Hepatocyte (in vitro differentiated cells): ENCODE data around the gene UTP15. TPM values are rescaled to one million over a fixed set of nuclear protein-coding genes. Genes with fewer than 3 reads are reported as not detected.

Experiments used
- DNase-seq: peaks from one replicate; pipeline ENCODE4 v3.0.0-alpha.2; 2016; ENCODE audit warnings: low spot score
- H2AFZ ChIP-seq: fragments of 200-600 bp; sonication (generic); 2 replicates; pipeline ENCODE4 v1.6.0; 2016; ENCODE audit warnings: antibody characterized with exemption, mild to moderate bottlenecking
- H3K27ac ChIP-seq: fragments of 200-600 bp; sonication (generic); 2 replicates; pipeline ENCODE4 v1.5.1; 2016; ENCODE audit warnings: mild to moderate bottlenecking
- H3K27me3 ChIP-seq: fragments of 200-600 bp; sonication (generic); 2 replicates; pipeline ENCODE4 v1.6.1; 2016
- H3K36me3 ChIP-seq: fragments of 200-600 bp; sonication (generic); replicated peaks from 2 replicates; pipeline ENCODE4 v1.5.1; 2016; ENCODE audit warnings: low read depth; ENCODE audit not compliant: insufficient read depth
- H3K4me1 ChIP-seq: fragments of 200-600 bp; sonication (generic); 2 replicates; pipeline ENCODE4 v1.5.1; 2016; ENCODE audit warnings: mild to moderate bottlenecking, moderate library complexity; ENCODE audit not compliant: insufficient read depth
- H3K4me2 ChIP-seq: fragments of 200-600 bp; sonication (generic); 2 replicates; pipeline ENCODE4 v1.6.0; 2016
- H3K4me3 ChIP-seq: fragments of 200-600 bp; sonication (generic); 2 replicates; pipeline ENCODE4 v1.5.1; 2016; ENCODE audit warnings: mild to moderate bottlenecking
- H3K79me2 ChIP-seq: fragments of 200-600 bp; sonication (generic); 2 replicates; pipeline ENCODE4 v1.6.0; 2017; ENCODE audit warnings: mild to moderate bottlenecking
- H3K9me2 ChIP-seq: fragments of 200-600 bp; sonication (generic); replicated peaks from 2 replicates; pipeline ENCODE4 v1.6.0; 2017; ENCODE audit warnings: mild to moderate bottlenecking; ENCODE audit not compliant: insufficient read depth
- H3K9me3 ChIP-seq: fragments of 200-600 bp; sonication (generic); 2 replicates; pipeline ENCODE4 v1.5.1; 2016; ENCODE audit warnings: low read depth, mild to moderate bottlenecking
- H4K20me1 ChIP-seq: fragments of 200-600 bp; sonication (generic); 2 replicates; pipeline ENCODE4 v1.6.0; 2016; ENCODE audit warnings: mild to moderate bottlenecking; ENCODE audit not compliant: insufficient read depth, poor library complexity, severe bottlenecking
- EZH2 ChIP-seq: fragments of 200-600 bp; sonication (generic); IDR thresholded peaks from 2 replicates; pipeline ENCODE4 v1.6.1; 2016; ENCODE audit warnings: antibody characterized with exemption, mild to moderate bottlenecking, borderline replicate concordance
- EZH2phosphoT487 ChIP-seq: fragments of 200-600 bp; sonication (generic); IDR thresholded peaks from one replicate; pipeline ENCODE4 v1.6.1; 2018; ENCODE audit warnings: antibody characterized with exemption, mild to moderate bottlenecking, low read depth, moderate library complexity; ENCODE audit not compliant: unreplicated experiment, severe bottlenecking
- WGBS: methylation state at CpG from one replicate; pipeline ENCODE4 v1.1.6; 2016; ENCODE audit warnings: low lambda C conversion rate; ENCODE audit errors: missing lambda C conversion rate; 5-methylcytosine and 5-hydroxymethylcytosine counted together
- polyA plus RNA-seq: library from polyadenylated mRNA; unstranded; fragments of >200 nt; fragmentation: Nextera tagmentation; extraction: Ambion mirVana; gene quantifications from 2 replicates; pipeline ENCODE4 v1.2.1, GENCODE V29; 2016
- total RNA-seq: library from RNA; depleted of rRNA; stranded (reverse); fragments of >200 nt; gene quantifications from 2 replicates; pipeline ENCODE4 v1.2.3, GENCODE V29; 2014
- TF ChIP-seq, protein P1 (sequence below): fragments of 200-600 bp; sonication (generic); IDR thresholded peaks from 2 replicates; pipeline ENCODE4 v1.5.1; 2016; ENCODE audit warnings: antibody characterized with exemption, mild to moderate bottlenecking; ENCODE audit not compliant: poor library complexity

The UTP15 gene
- total and polyA plus RNA-seq, 2 experiments from 2014 or later = 11.0 to 20.7 TPM

DNA sequence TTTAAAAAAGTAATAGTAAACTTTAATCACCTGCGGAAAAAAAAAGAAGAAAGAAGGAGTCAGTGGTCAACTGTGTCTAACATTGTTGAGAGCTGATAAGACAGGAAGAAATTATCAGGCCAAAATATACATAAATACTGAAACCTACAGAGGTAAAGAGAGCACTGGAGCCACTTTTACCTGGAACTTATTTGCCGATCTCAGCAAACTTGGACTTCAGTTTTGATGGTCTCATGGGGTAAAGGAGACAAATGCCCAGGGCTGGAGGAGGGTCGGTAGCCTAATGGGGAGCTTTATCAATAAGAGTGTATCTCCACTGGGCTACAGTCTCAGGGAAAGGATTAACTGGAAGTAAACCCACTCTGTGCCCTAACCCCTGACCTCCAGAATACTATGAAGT is 33.8 kb downstream of the UTP15 start:
- no peaks in the 10 kb centered on the region for H3K36me3 ChIP-seq
- no peaks in the 10 kb centered on the region for H4K20me1 ChIP-seq
- no peak overlapping the region for H3K4me3 ChIP-seq
- H3K79me2 ChIP-seq = no peaks in the 10 kb centered on the region
- DNase-seq = no peak
- no peaks in the 10 kb centered on the region for H3K4me1 ChIP-seq
- no peak overlapping the region for H3K27ac ChIP-seq
- no peaks in the 10 kb centered on the region for H3K9me2 ChIP-seq
- H3K27me3 ChIP-seq = no peaks in the 10 kb centered on the region
- TF ChIP-seq, protein P1, sequence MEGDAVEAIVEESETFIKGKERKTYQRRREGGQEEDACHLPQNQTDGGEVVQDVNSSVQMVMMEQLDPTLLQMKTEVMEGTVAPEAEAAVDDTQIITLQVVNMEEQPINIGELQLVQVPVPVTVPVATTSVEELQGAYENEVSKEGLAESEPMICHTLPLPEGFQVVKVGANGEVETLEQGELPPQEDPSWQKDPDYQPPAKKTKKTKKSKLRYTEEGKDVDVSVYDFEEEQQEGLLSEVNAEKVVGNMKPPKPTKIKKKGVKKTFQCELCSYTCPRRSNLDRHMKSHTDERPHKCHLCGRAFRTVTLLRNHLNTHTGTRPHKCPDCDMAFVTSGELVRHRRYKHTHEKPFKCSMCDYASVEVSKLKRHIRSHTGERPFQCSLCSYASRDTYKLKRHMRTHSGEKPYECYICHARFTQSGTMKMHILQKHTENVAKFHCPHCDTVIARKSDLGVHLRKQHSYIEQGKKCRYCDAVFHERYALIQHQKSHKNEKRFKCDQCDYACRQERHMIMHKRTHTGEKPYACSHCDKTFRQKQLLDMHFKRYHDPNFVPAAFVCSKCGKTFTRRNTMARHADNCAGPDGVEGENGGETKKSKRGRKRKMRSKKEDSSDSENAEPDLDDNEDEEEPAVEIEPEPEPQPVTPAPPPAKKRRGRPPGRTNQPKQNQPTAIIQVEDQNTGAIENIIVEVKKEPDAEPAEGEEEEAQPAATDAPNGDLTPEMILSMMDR = no peak
- TF ChIP-seq EZH2 = no peak
- TF ChIP-seq EZH2phosphoT487 = no peak
- no peak overlapping the region for H3K4me2 ChIP-seq
- WGBS = 89% methylated on average over 3 of the region's 3 CpGs
- H2AFZ ChIP-seq = no peak overlapping the region
- no peaks in the 10 kb centered on the region for H3K9me3 ChIP-seq

DNA sequence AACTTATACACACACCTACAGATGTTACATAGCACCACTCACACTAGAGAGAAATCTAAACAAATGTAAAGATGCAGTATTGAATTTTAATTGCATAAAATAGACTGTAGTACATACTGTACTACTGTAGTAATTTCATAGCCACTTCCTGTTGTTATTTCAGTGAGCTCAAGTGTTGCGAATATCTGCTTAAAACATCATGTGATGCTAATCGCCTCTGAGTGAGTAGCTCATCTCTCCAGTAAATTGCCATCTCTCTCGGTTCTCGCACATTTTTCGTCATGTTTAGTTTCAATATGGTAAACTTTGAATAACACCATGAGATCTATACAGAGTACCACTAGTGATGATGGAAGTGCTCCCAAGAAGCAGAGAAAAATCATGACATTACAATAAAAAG is 38.5 kb downstream of the UTP15 start:
- Histone ChIP-seq H3K4me1 (no peaks in the 10 kb centered on the region), H3K36me3 (no peaks in the 10 kb centered on the region), H3K9me2 (no peaks in the 10 kb centered on the region), H3K79me2 (no peaks in the 10 kb centered on the region), H3K4me2 (no peak overlapping the region), H3K9me3 (no peaks in the 10 kb centered on the region), H2AFZ (no peak overlapping the region), H3K4me3 (no peak overlapping the region), H4K20me1 (no peaks in the 10 kb centered on the region), H3K27ac (no peak overlapping the region), H3K27me3 (no peaks in the 10 kb centered on the region)
- TF ChIP-seq, protein P1 = no peak
- TF ChIP-seq EZH2phosphoT487 (no peak), EZH2 (no peak)
- DNase-seq = no peak
- WGBS = 96% methylated on average over 5 of the region's 5 CpGs

DNA sequence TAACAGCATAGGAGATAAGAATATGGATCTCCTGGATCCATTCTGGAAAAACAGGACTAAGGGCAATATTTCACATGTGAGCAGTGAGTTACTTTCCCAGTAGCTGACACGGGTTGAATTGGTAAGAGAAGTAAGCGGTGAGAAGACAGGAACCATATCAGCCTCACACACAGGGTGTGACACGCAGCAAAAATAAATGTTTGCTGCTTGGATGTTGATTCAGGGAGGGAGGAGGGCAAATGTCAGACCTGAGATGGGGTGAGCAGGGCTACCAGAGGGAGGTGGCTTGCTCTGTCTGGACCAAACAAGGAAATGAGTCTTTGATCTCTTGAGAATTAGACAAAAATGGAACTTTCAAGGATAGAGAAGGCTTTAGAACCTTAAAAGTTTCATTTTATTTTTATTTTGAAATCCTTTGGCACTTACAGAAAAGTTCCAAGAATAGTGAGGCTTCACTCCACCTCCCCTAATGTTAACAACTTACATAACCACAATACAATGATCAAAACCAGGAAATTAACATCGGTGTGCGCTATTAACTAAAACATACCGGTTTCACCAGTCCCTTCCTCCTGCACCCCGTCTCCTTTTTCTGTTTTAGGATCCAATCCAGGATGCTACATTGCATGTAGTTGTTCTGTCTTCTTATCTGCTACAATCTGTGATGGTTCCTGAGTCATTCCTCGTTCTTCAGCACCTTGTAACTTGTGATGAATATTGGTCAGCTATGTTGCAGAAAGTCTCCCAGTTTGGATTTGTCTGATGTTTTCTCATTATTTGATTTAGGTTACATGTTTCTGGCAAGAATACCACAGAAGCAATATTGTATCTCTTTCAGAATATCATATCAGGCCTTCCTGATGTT is 39.9 kb downstream of the UTP15 start:
- Histone ChIP-seq H3K9me3 (no peaks in the 10 kb centered on the region), H2AFZ (no peak overlapping the region), H3K79me2 (no peaks in the 10 kb centered on the region), H3K36me3 (no peaks in the 10 kb centered on the region), H4K20me1 (no peaks in the 10 kb centered on the region), H3K4me3 (no peak overlapping the region), H3K4me2 (no peak overlapping the region), H3K27ac (no peak overlapping the region), H3K9me2 (no peaks in the 10 kb centered on the region), H3K4me1 (no peaks in the 10 kb centered on the region), H3K27me3 (no peaks in the 10 kb centered on the region)
- WGBS = 76% methylated on average over 8 of the region's 8 CpGs
- TF ChIP-seq, protein P1 = no peak
- TF ChIP-seq EZH2phosphoT487 = no peak
- TF ChIP-seq EZH2 = no peak
- DNase-seq = peak; percentile 37
